NT2/D1 (cell line): Measurements from ENCODE around the gene SURF6.
A peak's percentile ranks its signal among the peaks of the same experiment; 100 is the strongest.

Source experiments
- DNase-seq: peaks from one replicate; pipeline ENCODE4 v3.0.0-alpha.2; 2011; ENCODE audit warnings: low read depth, low spot score
- H3K27me3 ChIP-seq: 2 replicates; pipeline ENCODE4 v1.6.0; 2011; ENCODE audit warnings: mild to moderate bottlenecking; ENCODE audit not compliant: insufficient read length, insufficient read depth
- H3K36me3 ChIP-seq: 2 replicates; pipeline ENCODE4 v1.6.1; 2011; ENCODE audit warnings: mild to moderate bottlenecking, low read length, mixed read lengths; ENCODE audit not compliant: insufficient read depth, insufficient read length
- H3K4me1 ChIP-seq: 2 replicates; pipeline ENCODE4 v1.5.1; 2011; ENCODE audit not compliant: insufficient read depth, insufficient read length
- H3K4me3 ChIP-seq: 2 replicates; pipeline ENCODE4 v1.5.1; 2011; ENCODE audit warnings: low read depth; ENCODE audit not compliant: insufficient read length
- H3K9ac ChIP-seq: 2 replicates; pipeline ENCODE4 v1.6.0; 2011; ENCODE audit warnings: low read depth; ENCODE audit not compliant: insufficient read length
- H3K9me3 ChIP-seq: 2 replicates; pipeline ENCODE4 v1.5.1; 2011; ENCODE audit warnings: mild to moderate bottlenecking, low read length; ENCODE audit not compliant: insufficient read depth
- SUZ12 ChIP-seq: IDR thresholded peaks from 2 replicates; pipeline ENCODE4 v1.6.1; 2011; ENCODE audit not compliant: insufficient read length, insufficient read depth; ENCODE audit errors: extremely low read depth
- YY1 ChIP-seq: IDR thresholded peaks from 2 replicates; pipeline ENCODE4 v1.6.1; 2011; ENCODE audit not compliant: insufficient read length, insufficient read depth
- ZNF274 ChIP-seq: IDR thresholded peaks from 2 replicates; pipeline ENCODE4 v1.6.1; 2011; ENCODE audit warnings: mild to moderate bottlenecking, low read depth, low read length

SURF6 gene

DNA sequence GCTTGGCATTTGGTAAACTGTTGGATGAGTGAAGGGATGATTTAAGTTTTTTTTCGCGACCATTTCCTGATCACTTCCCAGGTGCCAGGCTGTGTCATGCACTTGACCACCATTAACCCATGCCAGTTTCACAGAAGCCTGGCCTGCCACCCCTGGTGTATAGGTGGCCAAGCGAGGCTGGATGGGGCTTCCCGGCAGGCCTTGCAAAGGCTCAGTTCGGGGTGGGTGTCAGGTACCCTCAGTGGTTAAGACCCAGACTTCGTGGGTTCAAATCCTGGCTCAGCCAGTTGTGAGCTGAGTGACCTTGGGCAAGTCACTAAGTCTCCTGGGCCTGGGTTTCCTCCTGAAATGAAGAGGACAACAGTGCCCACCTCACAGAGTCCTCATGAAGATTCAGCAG lies 9.6 kb upstream of the SURF6 start:
- H3K27me3 ChIP-seq: no peaks in the 10 kb centered on the region
- no peak for DNase-seq
- H3K9ac ChIP-seq: peak overlapping the region; percentile 89
- TF ChIP-seq ZNF274 (no peak), SUZ12 (no peak), YY1 (no peak)
- H3K4me3 ChIP-seq: no peak overlapping the region
- peaks cover 30% of the 10 kb centered on the region for H3K4me1 ChIP-seq
- peaks cover 86% of the 10 kb centered on the region for H3K36me3 ChIP-seq
- no peaks in the 10 kb centered on the region for H3K9me3 ChIP-seq

- Histone ChIP-seq H3K4me1 (peaks cover 25% of the 10 kb centered on the region), H3K9ac (no peak overlapping the region), H3K9me3 (no peaks in the 10 kb centered on the region), H3K36me3 (peaks cover 86% of the 10 kb centered on the region), H3K27me3 (no peaks in the 10 kb centered on the region), H3K4me3 (no peak overlapping the region)
- no peak for TF ChIP-seq SUZ12
- DNase-seq: no peak
Observed at GRCh38 chr9:133344979-133345378, 9.0 kb upstream of the SURF6 start.

DNA sequence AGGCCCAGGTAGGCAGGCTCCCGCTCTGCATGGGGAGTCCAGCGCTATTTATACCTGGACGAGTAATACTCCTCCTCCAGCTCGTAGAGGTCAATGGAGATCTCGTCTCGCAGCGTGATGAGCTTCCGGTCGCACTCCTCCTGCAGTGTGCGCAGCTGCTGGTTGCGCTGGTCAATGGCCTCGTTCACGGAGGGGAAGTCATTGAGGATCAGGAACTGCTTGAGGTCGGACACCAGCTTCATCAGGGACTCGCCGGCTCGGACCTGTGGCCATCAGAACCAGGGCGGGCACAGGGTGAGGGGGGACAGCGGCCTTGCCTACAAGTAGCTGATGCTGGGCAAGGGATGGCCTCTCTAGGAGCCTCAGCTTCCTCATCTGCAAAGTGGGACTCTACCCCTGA lies 8.1 kb upstream of the SURF6 start:
- H3K4me3 ChIP-seq: no peak overlapping the region
- no peaks in the 10 kb centered on the region for H3K9me3 ChIP-seq
- peaks cover 24% of the 10 kb centered on the region for H3K4me1 ChIP-seq
- peaks cover 86% of the 10 kb centered on the region for H3K36me3 ChIP-seq
- TF ChIP-seq ZNF274: no peak
- TF ChIP-seq SUZ12: no peak
- TF ChIP-seq YY1: no peak
- no peak for DNase-seq
- H3K9ac ChIP-seq: no peak overlapping the region
- H3K27me3 ChIP-seq: no peaks in the 10 kb centered on the region

DNA sequence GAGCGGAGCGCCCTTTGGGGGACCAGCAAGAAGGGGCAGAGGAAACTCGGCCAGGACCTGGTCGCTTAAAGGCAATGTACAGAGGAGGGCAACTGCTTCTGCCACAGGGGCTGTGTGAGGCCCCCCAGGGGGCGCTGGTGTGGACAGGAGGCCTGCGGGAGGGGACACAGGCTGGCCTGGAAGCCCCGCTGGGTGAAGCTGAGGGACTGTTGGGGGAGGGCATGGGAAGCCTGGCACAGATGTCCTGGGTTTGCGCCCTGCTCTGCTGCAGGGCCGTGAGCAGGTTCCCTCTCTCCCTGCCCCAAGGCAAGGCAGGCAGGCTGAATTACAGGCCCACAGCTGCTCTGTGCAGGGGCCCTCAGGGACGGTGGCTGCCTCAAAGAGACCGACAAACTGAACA lies 6.6 kb upstream of the SURF6 start:
- Histone ChIP-seq H3K27me3 (no peaks in the 10 kb centered on the region), H3K4me3 (no peak overlapping the region), H3K9ac (peak overlapping the region; percentile 50), H3K36me3 (peaks cover 88% of the 10 kb centered on the region), H3K9me3 (no peaks in the 10 kb centered on the region), H3K4me1 (peaks cover 24% of the 10 kb centered on the region)
- TF ChIP-seq ZNF274 (no peak), SUZ12 (no peak), YY1 (no peak)
- no peak for DNase-seq

DNA sequence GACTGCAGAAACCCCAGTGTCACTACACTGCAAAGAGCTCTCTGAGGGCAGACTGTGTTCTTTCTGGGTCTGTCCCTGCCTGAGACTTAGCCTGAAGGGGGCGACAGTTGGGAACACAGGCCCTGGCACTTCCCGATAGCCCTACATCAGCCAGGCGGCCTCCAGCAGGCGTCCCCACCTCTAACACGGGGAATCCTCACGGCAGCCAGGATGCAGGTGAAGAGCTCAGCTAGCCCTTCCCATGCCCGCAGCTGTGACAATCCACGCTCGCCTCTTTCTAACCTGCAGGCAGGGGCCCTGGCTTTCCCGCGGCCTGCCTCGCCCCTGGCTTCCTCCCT lies 6.0 kb upstream of the SURF6 start:
- peaks cover 88% of the 10 kb centered on the region for H3K36me3 ChIP-seq
- H3K27me3 ChIP-seq: no peaks in the 10 kb centered on the region
- peak overlapping the region; percentile 36 for H3K9ac ChIP-seq
- no peak overlapping the region for H3K4me3 ChIP-seq
- no peaks in the 10 kb centered on the region for H3K9me3 ChIP-seq
- no peak for TF ChIP-seq ZNF274
- no peak for TF ChIP-seq YY1
- DNase-seq: no peak
- peaks cover 24% of the 10 kb centered on the region for H3K4me1 ChIP-seq

DNA sequence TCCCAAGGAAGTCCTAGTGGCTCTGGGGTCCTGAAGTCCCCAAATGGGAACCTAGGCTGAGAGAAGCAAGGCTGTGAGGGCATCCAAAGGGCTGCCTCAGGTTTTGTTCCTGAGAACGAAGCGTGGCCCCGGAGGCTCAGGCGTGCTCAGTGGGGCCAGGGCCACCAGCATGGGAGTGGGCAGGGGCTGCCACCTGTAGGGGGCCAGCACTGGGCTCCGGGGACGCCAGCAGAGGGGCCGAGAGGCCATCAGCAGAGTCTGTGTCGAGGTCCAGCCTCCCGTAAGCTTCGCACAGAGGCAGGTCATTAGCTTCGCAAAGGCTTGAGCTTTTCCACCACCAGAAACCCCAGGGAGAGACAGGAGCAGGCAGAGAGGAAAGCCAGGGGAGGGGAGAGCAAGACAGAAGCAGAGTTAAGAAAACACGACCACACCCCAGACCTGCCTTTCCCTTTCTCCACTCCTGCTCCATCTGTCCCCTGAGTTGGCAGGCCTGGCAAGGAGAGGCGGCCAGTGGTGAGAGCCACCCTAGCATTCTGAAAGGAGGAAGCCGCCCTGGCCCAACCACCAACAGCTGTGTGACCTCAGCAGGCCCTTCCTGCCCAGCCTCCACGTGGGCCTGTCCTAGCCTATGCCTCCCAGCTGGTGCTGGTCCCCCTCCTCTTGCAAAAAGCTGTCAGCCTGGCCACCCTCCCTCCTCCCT lies 5.5 kb upstream of the SURF6 start:
- no peak overlapping the region for H3K4me3 ChIP-seq
- H3K9me3 ChIP-seq: no peaks in the 10 kb centered on the region
- peak overlapping the region; percentile 36 for H3K9ac ChIP-seq
- no peak for TF ChIP-seq SUZ12
- no peak for TF ChIP-seq YY1
- TF ChIP-seq ZNF274: no peak
- peaks cover 22% of the 10 kb centered on the region for H3K4me1 ChIP-seq
- peaks cover 86% of the 10 kb centered on the region for H3K36me3 ChIP-seq
- no peak for DNase-seq
- no peaks in the 10 kb centered on the region for H3K27me3 ChIP-seq

- TF ChIP-seq ZNF274 (no peak), SUZ12 (no peak), YY1 (no peak)
- Histone ChIP-seq H3K36me3 (peaks cover 83% of the 10 kb centered on the region), H3K27me3 (no peaks in the 10 kb centered on the region)
Observed at GRCh38 chr9:133340916-133341315, 4.9 kb upstream of the SURF6 start.

GRCh38 chr9:133340256-133340655 lies 4.3 kb upstream of the SURF6 start:
- no peaks in the 10 kb centered on the region for H3K27me3 ChIP-seq
- peaks cover 14% of the 10 kb centered on the region for H3K4me1 ChIP-seq
- no peaks in the 10 kb centered on the region for H3K9me3 ChIP-seq
- DNase-seq: no peak
- H3K9ac ChIP-seq: no peak overlapping the region
- H3K36me3 ChIP-seq: peaks cover 76% of the 10 kb centered on the region
- TF ChIP-seq YY1: no peak
- TF ChIP-seq SUZ12: no peak
- no peak for TF ChIP-seq ZNF274
- H3K4me3 ChIP-seq: no peak overlapping the region

More at GRCh38 chr9:133340916-133341315, 4.9 kb upstream of the SURF6 start:
- Histone ChIP-seq H3K4me1 (peaks cover 16% of the 10 kb centered on the region), H3K9ac (no peak overlapping the region), H3K9me3 (no peaks in the 10 kb centered on the region), H3K4me3 (no peak overlapping the region)
- DNase-seq: no peak
